ENCODE results near the gene SPEM2.
"Not testable (repeated sequence)": the region's sequence is repeated elsewhere in the genome, so short reads cannot be mapped to it uniquely, and the experiment has no call there.

Gene SPEM2

GRCh38 chr17:7471729-7472128 lies 46.3 kb downstream of the SPEM2 start:
- DNase-seq (ENCODE audit: low read depth): no peak

GRCh38 chr17:7474767-7475166 lies 49.4 kb downstream of the SPEM2 start:
- DNase-seq (ENCODE audit: low read depth): not testable (repeated sequence)

- DNase-seq (ENCODE audit: low read depth): no peak
These were observed 50.5 kb downstream of the SPEM2 start for GRCh38 chr17:7475764-7476422.

- DNase-seq (ENCODE audit: low read depth): no peak
These were observed 51.1 kb downstream of the SPEM2 start for GRCh38 chr17:7476494-7476893.

GRCh38 chr17:7476951-7477350 lies 51.5 kb downstream of the SPEM2 start:
- DNase-seq (ENCODE audit: low read depth): no peak

All from activated T-cell treated with anti-CD3 and anti-CD28 coated beads for 48 hours (primary cell).